PC-3 (cell line): ENCODE results near the gene MVB12B.

Experiments
- CTCF ChIP-seq: fragments of 300-600 bp; sonication (generic); conservative IDR thresholded peaks from 2 replicates; pipeline ENCODE4 v1.5.1; 2017; ENCODE audit warnings: antibody characterized with exemption, low read depth, mild to moderate bottlenecking, low read length
- EZH2 ChIP-seq: fragments of 300-600 bp; sonication (generic); IDR thresholded peaks from one replicate; pipeline ENCODE4 v1.6.1; 2017; ENCODE audit warnings: antibody characterized with exemption, mild to moderate bottlenecking, low read length; ENCODE audit not compliant: unreplicated experiment
- EZH2phosphoT487 ChIP-seq: fragments of 300-600 bp; sonication (generic); IDR thresholded peaks from 2 replicates; pipeline ENCODE4 v1.6.1; 2018; ENCODE audit warnings: mild to moderate bottlenecking, antibody characterized with exemption, low read length, borderline replicate concordance

- TF ChIP-seq CTCF (no peak), EZH2 (no peak), EZH2phosphoT487 (no peak)
Measured at GRCh38 chr9:126417043-126417442, 90.4 kb downstream of the MVB12B start.
